Activated CD4-positive, alpha-beta T cell treated with anti-CD3 and anti-CD28 coated beads, Interleukin-10, Interleukin-2, amounts not matched to agents 100 ng/mL and 50 ng/mL, durations not matched to agents 16 hours and 8 hours (primary cell): Measurements from ENCODE around the gene GALNT2.

Experiments used
- DNase-seq: peaks from one replicate; pipeline ENCODE4 v3.0.0-alpha.2; 2020

GALNT2 gene

GRCh38 chr1:230171356-230172015 is 104.4 kb downstream of the GALNT2 start:
- no peak for DNase-seq

GRCh38 chr1:230172016-230172537 is 105.0 kb downstream of the GALNT2 start:
- no peak for DNase-seq

DNA sequence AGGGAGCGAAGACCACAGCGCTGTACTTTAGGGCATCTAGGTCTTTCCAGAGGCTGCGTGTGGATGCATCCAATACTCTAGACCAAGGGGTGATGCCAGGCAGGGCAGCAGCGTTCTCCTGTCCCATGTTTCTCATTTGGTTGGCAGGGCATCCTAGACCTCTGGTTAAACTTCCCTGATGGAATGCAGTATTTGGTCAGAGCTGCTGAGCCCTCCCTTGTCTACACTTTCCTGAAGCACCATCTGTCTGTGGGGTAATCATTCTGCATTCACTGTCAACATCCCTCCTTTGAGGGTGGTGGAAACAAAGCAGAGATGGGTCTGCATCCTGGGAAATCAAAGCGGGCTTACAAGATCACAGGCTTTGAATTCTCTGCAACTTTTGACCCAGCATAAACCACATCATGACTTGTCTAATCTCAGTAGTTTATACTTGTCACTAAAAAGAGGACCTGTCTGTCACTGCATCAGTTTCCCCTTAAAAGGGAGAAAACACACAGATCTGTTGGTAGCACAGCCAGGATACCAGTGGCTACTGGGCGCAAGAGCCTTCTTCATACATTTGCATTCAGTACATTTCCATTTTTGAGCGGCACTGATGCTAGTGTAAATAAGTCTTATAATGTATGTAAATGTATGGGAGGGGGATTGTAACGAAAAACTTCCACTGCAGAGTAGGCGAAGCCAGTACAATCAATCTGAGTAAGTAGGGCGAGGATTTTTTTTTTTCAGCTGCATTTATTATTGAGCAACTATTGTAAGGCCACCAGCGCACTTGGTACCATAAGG is 106.3 kb downstream of the GALNT2 start:
- DNase-seq = no peak

- DNase-seq = no peak
Measured at GRCh38 chr1:230174041-230174440, 107.0 kb downstream of the GALNT2 start.

GRCh38 chr1:230174471-230175162 is 107.6 kb downstream of the GALNT2 start:
- no peak for DNase-seq

DNA sequence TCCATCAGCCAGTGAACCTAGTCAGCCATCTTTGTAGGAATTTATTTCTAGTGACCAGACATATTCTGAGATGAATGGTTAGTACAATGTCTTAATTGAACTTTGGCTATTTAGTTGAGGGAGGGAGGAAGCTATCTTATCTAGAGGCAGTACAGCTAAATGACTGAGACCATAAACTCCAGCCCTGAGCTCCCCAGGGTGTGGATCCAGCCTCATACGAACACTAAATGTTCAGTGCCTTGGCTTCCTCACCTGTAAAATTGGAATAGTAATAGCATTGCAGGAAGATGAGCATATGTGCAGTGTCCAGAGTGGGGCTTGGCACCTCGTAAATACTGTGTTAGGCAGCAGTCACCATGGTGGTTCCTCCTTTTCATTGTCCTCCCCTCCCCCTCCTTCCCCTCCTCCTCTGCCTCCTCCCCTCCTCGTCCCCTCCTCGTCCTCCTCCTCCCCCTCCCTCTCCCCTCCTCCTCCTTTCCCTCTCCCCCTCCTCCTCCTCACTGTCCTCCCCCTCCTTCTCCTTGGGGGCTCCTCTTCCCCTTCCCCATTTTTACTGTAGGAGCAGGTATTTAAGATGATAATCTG is 108.2 kb downstream of the GALNT2 start:
- no peak for DNase-seq

GRCh38 chr1:230175839-230176238 is 108.8 kb downstream of the GALNT2 start:
- no peak for DNase-seq

DNA sequence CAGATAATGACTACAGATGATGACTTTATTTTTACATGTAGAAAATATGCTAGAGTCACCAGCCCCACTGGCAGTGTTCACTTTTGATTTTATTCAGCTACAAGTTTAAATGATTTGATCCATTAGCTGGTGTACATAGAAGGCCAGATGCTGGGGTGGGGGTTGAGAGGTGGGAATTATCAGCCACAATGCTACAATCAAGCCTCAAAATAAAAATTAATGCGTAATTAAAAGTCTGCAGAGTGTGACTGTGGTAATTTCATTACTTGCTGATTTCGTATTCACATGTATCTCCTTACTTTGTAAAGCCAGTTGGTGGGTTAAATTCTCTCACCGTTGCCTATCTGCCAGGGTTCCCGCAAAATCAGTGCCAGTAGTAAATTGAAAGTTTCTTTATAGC is 109.3 kb downstream of the GALNT2 start:
- no peak for DNase-seq

DNA sequence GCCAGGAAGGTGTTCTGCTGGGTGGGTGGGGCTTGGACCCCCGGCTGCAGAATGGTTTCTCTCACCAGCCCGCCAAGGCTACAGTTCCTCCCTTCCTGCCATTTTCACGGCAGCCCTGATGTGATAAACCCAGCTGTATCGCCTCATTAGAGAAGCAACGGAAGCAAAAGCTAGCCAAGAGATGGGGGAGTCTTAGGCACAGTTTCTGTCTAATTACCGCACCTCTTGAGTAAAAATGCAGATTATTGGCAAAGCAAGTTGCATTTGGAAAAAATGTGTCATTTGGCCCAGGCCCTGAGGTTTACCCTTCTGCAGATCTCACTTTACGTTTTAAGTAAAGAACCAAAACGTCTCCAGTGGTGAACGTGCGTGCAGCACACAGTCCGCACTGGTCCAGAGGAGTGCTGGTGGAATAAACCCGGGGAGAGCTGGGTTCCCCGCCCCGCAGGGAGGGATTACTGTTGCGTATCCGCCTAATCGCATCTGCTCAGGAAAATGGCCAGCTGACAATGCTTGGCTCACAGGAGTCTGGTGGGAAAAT is 109.9 kb downstream of the GALNT2 start:
- DNase-seq = peak; percentile 19

DNA sequence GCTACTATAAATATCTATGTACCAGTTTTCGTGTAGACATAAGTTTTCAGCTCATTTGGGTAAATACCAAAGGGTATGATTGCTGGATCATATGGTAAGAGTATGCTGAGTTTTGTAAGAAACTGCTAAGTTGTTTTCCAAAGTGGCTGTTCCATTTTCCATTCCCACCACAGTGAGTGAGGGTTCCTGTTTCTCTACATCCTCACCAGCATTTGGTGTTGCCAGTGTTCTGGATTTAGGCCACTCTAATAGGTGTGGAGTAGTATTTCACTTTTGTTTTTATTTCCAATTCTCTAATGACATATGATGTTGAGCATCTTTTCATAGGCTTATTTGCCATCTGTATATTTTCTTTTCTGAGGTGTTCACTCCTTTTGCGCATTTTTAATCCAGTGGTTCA is 112.2 kb downstream of the GALNT2 start:
- no peak for DNase-seq

DNA sequence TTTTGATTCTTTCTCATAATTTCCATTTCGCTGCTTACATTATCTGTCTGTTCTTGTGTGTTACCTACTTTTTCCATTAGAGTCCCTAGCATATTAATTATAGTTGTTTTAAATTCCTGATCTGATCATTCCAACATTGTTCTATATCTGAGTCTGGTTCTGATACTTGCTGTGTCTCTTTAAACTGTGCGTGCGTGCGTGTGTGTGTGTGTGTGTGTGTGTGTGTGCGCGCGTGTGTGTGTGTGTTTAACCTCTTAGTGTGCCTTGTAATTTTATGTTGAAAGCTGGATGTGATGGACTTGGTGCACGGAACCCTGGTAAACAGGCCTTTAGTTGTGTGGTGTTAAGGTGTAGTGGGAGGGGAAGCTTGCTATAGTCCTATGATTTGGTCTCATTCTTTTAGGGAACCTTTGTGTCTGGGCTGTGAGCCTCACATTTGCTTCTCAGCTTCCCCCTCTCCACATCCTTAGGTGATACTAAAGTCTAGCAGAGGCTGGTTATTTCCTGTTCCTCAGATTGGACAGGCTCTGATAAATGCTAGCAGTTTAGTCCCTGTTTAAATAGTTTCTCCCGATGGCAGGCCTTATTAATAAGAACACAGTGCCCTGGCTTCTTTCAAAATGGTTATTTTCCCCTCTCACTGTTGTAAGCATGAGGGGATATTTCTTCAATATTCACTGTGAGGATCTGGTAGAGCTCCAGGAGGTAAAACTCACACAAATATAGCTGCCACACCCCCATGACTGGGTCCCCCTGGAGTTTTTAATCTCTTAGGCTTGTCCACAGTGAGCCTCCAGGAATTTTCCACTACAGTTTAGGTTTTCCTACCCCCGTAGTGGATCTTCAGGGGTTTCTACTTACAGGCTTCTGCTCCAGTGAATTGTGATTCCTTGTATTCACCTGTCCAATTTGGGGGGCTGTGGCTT is 118.3 kb downstream of the GALNT2 start:
- DNase-seq = no peak

DNA sequence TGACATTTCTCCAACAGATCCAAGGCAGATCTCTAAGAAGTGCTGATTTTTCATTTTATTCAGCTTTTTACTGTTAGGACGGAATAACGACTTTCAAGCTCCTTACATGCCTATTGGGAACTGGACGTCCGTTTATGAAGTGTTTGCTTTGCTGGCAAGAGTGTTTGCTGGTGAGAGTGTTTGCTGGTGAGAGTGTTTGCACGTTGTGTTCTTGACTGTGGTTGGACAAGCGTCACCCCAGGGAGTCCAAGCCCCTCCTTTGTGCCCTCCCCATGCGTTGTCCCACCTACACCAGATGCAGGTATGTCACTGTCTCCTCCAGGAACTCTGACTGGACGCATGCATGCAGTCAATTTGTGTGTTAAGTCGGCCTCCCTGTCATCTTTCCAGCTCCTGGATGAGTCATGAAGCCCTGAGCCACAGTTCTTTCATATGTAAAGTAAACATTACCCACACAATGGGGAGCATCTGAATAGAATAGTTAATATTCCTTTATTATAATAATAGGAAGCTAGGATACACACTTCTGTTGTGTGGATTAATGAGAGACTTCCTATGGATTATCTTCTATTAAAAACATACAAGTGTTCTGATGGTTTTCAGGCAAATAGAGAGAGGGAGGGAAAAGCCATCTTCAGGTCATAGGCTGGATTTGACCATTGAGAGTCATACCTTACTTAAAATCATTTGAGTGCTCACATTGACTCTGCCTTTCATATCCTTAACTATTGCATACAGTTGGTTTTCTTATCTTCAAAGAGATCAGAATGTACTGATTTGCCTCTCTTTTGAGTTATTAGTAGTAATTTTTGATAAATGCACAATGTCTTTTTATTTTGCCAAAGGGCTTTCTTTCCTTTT is 119.2 kb downstream of the GALNT2 start:
- DNase-seq = peak; percentile 47

DNA sequence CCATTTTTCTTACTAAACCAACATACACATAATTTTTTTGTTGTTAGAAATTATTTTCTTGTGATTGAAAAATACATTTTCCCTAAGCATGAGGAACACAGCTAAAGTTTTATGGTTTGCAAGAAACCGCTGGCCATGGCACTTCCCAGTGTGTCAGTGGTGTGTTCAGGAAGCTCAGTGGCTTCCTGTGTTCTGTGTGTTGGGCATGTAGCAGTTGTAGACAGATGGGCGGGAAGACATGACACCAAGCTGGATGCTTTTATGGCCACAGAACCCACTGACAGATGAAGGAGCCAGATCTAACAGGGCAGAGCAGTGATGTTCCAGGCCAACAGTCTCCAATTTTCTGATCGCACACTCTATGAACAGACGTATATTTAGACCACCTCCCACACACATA is 119.8 kb downstream of the GALNT2 start:
- DNase-seq = peak; percentile 42

GRCh38 chr1:230187290-230187689 is 120.3 kb downstream of the GALNT2 start:
- DNase-seq = no peak

GRCh38 chr1:230188826-230189225 is 121.8 kb downstream of the GALNT2 start:
- DNase-seq = no peak

- no peak for DNase-seq
Measured at GRCh38 chr1:230189341-230189740, 122.3 kb downstream of the GALNT2 start.

DNA sequence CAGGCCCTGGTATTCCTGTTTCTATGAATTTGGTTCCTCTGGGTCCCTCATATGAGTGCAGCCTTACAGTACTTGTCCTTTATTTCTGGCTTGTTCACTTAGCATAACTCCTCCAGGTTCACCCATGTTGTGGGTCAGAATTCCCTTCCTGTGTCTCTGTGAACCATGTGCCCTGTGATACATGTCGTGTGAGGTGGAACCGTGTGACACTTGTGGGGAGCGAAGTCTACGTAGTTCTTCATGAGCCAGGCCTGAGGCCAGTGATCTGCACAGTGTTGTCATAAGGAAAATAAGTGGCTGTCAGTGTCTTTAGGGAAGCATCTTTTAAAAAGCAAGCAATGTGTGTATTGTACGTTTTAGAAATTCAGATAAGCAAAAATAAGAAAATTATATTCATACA is 122.8 kb downstream of the GALNT2 start:
- DNase-seq = no peak

GRCh38 chr1:230191079-230191804 is 124.2 kb downstream of the GALNT2 start:
- DNase-seq = no peak

- DNase-seq = no peak
Measured at GRCh38 chr1:230191855-230192254, 124.8 kb downstream of the GALNT2 start.

DNA sequence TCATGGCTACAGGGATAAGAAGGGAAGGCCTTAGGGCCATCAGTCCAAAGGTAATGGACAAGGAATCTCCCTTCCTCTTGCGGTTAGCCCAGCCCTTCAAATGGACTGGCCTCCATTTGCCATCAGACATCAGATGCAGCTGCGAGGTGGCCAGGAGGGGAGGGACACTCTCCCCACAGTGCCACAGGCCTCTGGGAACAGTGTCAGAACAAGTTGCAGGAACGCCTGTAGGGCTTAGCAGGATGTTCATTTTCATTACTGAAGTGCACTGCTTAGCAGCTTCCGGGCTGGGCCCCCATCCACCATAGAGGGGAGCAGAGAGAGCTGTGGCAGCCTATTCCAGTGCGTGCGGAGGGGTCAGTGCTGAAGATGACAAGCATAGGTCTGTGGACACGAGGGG is 127.5 kb downstream of the GALNT2 start:
- DNase-seq = no peak
